Esophagus muscularis mucosa (tissue), 4 donors: ENCODE results near the gene PGAP3. TPM values are rescaled to one million over a fixed set of nuclear protein-coding genes. Genes with fewer than 3 reads are reported as not detected.
"Not testable (repeated sequence)": the region's sequence is repeated elsewhere in the genome, so short reads cannot be mapped to it uniquely, and the experiment has no call there.

Experiments used
- DNase-seq: peaks from one replicate; pipeline ENCODE4 v3.0.0-alpha.2; 2017; ENCODE audit errors: extremely low spot score
- H3K27ac ChIP-seq, 4 donors: fragments of 200-600 bp; sonication (generic); replicated peaks in 1 of 4; 1 replicate in 3 of 4; 2 replicates in 1 of 4; pipeline ENCODE4 v1.5.1; 2016 to 2019; ENCODE audit warnings: mild to moderate bottlenecking in 1 of 4
- H3K27me3 ChIP-seq, 4 donors: fragments of 200-600 bp; sonication (generic); one replicate each; pipeline versions ENCODE4 v1.5.1 to v1.6.0; 2016 to 2019
- H3K36me3 ChIP-seq, 4 donors: fragments of 200-600 bp; sonication (generic); one replicate each; pipeline ENCODE4 v1.5.1; 2016 to 2019
- H3K4me1 ChIP-seq, 4 donors: fragments of 200-600 bp; sonication (generic); one replicate each; pipeline ENCODE4 v1.5.1; 2016 to 2019
- H3K4me3 ChIP-seq, 4 donors: fragments of 200-600 bp; sonication (generic); 1 replicate in 2 of 4; 2 replicates in 2 of 4; pipeline ENCODE4 v1.5.1; 2016 to 2019; ENCODE audit warnings: mild to moderate bottlenecking in 4 of 4, moderate library complexity in 1 of 4
- H3K9me3 ChIP-seq, 4 donors: fragments of 200-600 bp; sonication (generic); 1 replicate in 3 of 4; 2 replicates in 1 of 4; pipeline ENCODE4 v1.5.1; 2016 to 2019
- CTCF ChIP-seq, 3 experiments: fragments of 200-600 bp in 2 of 3; fragments of 450-650 bp in 1 of 3; sonication (generic) in 2 of 3; IDR thresholded peaks; one replicate each; pipeline ENCODE4 v1.5.1; 2017 to 2019; ENCODE audit warnings: antibody characterized with exemption in 3 of 3, mild to moderate bottlenecking in 2 of 3, moderate library complexity in 1 of 3
- EP300 ChIP-seq: sonication (generic); formaldehyde crosslinking; IDR thresholded peaks from one replicate; pipeline ENCODE4 v1.6.1; 2017; ENCODE audit warnings: antibody characterized with exemption
- POLR2A ChIP-seq: fragments of 450-650 bp; IDR thresholded peaks from one replicate; pipeline ENCODE4 v1.6.1; 2017; ENCODE audit warnings: antibody characterized with exemption, moderate library complexity, mild to moderate bottlenecking, low read depth
- POLR2AphosphoS5 ChIP-seq, 2 donors: sonication (generic); formaldehyde crosslinking; IDR thresholded peaks; one replicate each; pipeline ENCODE4 v1.6.1; 2017; ENCODE audit warnings: antibody characterized with exemption in 2 of 2
- WGBS: methylation state at CpG from one replicate; pipeline ENCODE4 v1.1.5; 2018; 5-methylcytosine and 5-hydroxymethylcytosine counted together
- intact Hi-C: fragments of 100-400 bp; cut with DNase I; formaldehyde crosslinking; loops from one replicate; pipeline ENCODE4 v1.15.1; 2023
- total RNA-seq, 4 donors: library from RNA; depleted of rRNA; stranded (reverse); fragments of >200 nt; gene quantifications; one replicate each; pipeline versions ENCODE4 v1.1.0 to v1.2.1, GENCODE V29; 2016

The PGAP3 gene
- total RNA-seq, 4 donors from 2014 or later: 6.2 to 9.4 (median 8.5) TPM

- Histone ChIP-seq H3K27ac (no peak overlapping the region), H3K9me3 (no peaks in the 10 kb centered on the region), H3K4me1 (peaks cover 0 to 5% (median 0%) of the 10 kb centered on the region in 4 donors), H3K27me3 (no peaks in the 10 kb centered on the region), H3K36me3 (peaks cover 17 to 96% (median 92%) of the 10 kb centered on the region in 4 donors), H3K4me3 (no peak overlapping the region)
- intact Hi-C loops: no loop called here
- 96% methylated on average over 11 of the region's 18 CpGs for WGBS
- no peak for TF ChIP-seq EP300
- no peak for TF ChIP-seq POLR2AphosphoS5 (IDR thresholded peaks at IDR 0.05)
- no peak for TF ChIP-seq CTCF (IDR thresholded peaks at IDR 0.05)
- DNase-seq: no peak
Measured at GRCh38 chr17:39715375-39716072, 27.7 kb upstream of the PGAP3 start.

- no peak for DNase-seq
- no peaks in the 10 kb centered on the region for H3K27me3 ChIP-seq
- no peak for TF ChIP-seq EP300
- no peak for TF ChIP-seq CTCF (IDR thresholded peaks at IDR 0.05)
- no peak for TF ChIP-seq POLR2A
- no peak for TF ChIP-seq POLR2AphosphoS5 (IDR thresholded peaks at IDR 0.05)
- H3K4me3 ChIP-seq: no peak overlapping the region
- no peak overlapping the region for H3K27ac ChIP-seq
- peaks cover 0 to 5% (median 0%) of the 10 kb centered on the region in 4 donors for H3K4me1 ChIP-seq
- intact Hi-C loops: no loop called here
- H3K36me3 ChIP-seq: peaks cover 28 to 96% (median 92%) of the 10 kb centered on the region in 4 donors
- 94% methylated on average over 4 of the region's 4 CpGs for WGBS
- no peaks in the 10 kb centered on the region for H3K9me3 ChIP-seq
Measured at GRCh38 chr17:39714234-39714633, 26.4 kb upstream of the PGAP3 start.

GRCh38 chr17:39711851-39712250 lies 24.0 kb upstream of the PGAP3 start:
- TF ChIP-seq EP300 (no peak), CTCF (IDR thresholded peaks at IDR 0.05) (no peak), POLR2A (no peak), POLR2AphosphoS5 (IDR thresholded peaks at IDR 0.05) (no peak)
- H3K27me3 ChIP-seq: no peaks in the 10 kb centered on the region
- WGBS: 81% methylated on average over 10 of the region's 10 CpGs
- DNase-seq: no peak
- H3K4me1 ChIP-seq: peaks cover 0 to 5% (median 0%) of the 10 kb centered on the region in 4 donors
- peaks cover 48 to 98% (median 94%) of the 10 kb centered on the region in 4 donors for H3K36me3 ChIP-seq
- H3K9me3 ChIP-seq: no peaks in the 10 kb centered on the region
- no peak overlapping the region for H3K4me3 ChIP-seq
- intact Hi-C loops: no loop called here
- no peak overlapping the region for H3K27ac ChIP-seq

GRCh38 chr17:39711071-39711470 lies 23.2 kb upstream of the PGAP3 start:
- H3K4me3 ChIP-seq, DNase-seq, H3K9me3 ChIP-seq, H3K27me3 ChIP-seq, intact Hi-C loops, H3K4me1 ChIP-seq, H3K27ac ChIP-seq: not testable (repeated sequence)
- WGBS: 91% methylated on average over 11 of the region's 11 CpGs
- H3K36me3 ChIP-seq: peaks cover 44 to 97% (median 90%) of the 10 kb centered on the region in 4 donors

GRCh38 chr17:39709998-39710964 lies 22.4 kb upstream of the PGAP3 start:
- TF ChIP-seq POLR2A (no peak), CTCF (IDR thresholded peaks at IDR 0.05) (no peak)
- intact Hi-C loops: no loop called here
- DNase-seq: no peak
- H3K27ac ChIP-seq: no peak overlapping the region
- WGBS: 88% methylated on average over 12 of the region's 20 CpGs
- peaks cover 5 to 9% (median 7%) of the 10 kb centered on the region in 4 donors for H3K4me1 ChIP-seq
- no peaks in the 10 kb centered on the region for H3K27me3 ChIP-seq
- H3K36me3 ChIP-seq: peaks cover 37 to 89% (median 82%) of the 10 kb centered on the region in 4 donors
- H3K9me3 ChIP-seq: no peaks in the 10 kb centered on the region
- no peak overlapping the region for H3K4me3 ChIP-seq
